Keratinocyte (primary cell): ENCODE data around the gene STK11IP. TPM values are rescaled to one million over a fixed set of nuclear protein-coding genes. Genes with fewer than 3 reads are reported as not detected.

ENCODE experiments used
- DNase-seq: peaks from one replicate; pipeline ENCODE4 v3.0.0-alpha.2; 2011; ENCODE audit warnings: low read depth, missing footprints, low spot score
- FAIRE-seq: peaks from 2 replicates; lab custom pipeline; 2011; peaks lifted over from hg19 to GRCh38; lab: Jason Lieb, UNC
- H2AFZ ChIP-seq: 2 replicates; pipeline ENCODE4 v1.6.0; 2012; ENCODE audit warnings: low read length, control low read depth, inconsistent platforms; ENCODE audit not compliant: control insufficient read depth
- H3K27ac ChIP-seq: 2 replicates; pipeline ENCODE4 v1.5.1; 2011; ENCODE audit warnings: low read length; ENCODE audit not compliant: control insufficient read depth, insufficient read depth
- H3K27me3 ChIP-seq: 3 replicates; pipeline ENCODE4 v1.6.0; 2011; ENCODE audit warnings: low read length; ENCODE audit not compliant: control insufficient read depth, insufficient read depth; ENCODE audit errors: extremely low read depth
- H3K36me3 ChIP-seq, 2 experiments: 2 replicates in 1 of 2; 3 replicates in 1 of 2; pipeline ENCODE4 v1.5.1; 2011; ENCODE audit warnings: low read length in 2 of 2, mild to moderate bottlenecking in 1 of 2; ENCODE audit not compliant: control insufficient read depth in 2 of 2, insufficient read depth in 2 of 2; ENCODE audit errors: extremely low read depth in 1 of 2
- H3K4me1 ChIP-seq: 3 replicates; pipeline ENCODE4 v1.5.1; 2011; ENCODE audit warnings: low read length; ENCODE audit not compliant: control insufficient read depth, insufficient read depth; ENCODE audit errors: extremely low read depth
- H3K4me2 ChIP-seq: 3 replicates; pipeline ENCODE4 v1.6.0; 2011; ENCODE audit warnings: low read depth, low read length; ENCODE audit not compliant: control insufficient read depth, insufficient read depth; ENCODE audit errors: extremely low read depth
- H3K4me3 ChIP-seq, 3 experiments: fragments of 200-600 bp in 1 of 3; sonication (generic) in 1 of 3; 2 replicates in 2 of 3; 3 replicates in 1 of 3; pipeline ENCODE4 v1.5.1; 2011 to 2016; ENCODE audit warnings: low read length in 3 of 3, mild to moderate bottlenecking in 3 of 3, control low read depth in 2 of 3, inconsistent platforms in 1 of 3, low read depth in 1 of 3, mixed read lengths in 1 of 3, mixed run types in 1 of 3, moderate library complexity in 1 of 3; ENCODE audit not compliant: control insufficient read depth in 2 of 3, insufficient read depth in 2 of 3; ENCODE audit errors: extremely low read depth in 1 of 3
- H3K79me2 ChIP-seq: 2 replicates; pipeline ENCODE4 v1.6.0; 2012; ENCODE audit warnings: low read length; ENCODE audit not compliant: control insufficient read depth, insufficient read depth
- H3K9ac ChIP-seq: 3 replicates; pipeline ENCODE4 v1.6.0; 2011; ENCODE audit warnings: low read length; ENCODE audit not compliant: control insufficient read depth, insufficient read depth; ENCODE audit errors: extremely low read depth
- H3K9me1 ChIP-seq: 3 replicates; pipeline ENCODE4 v1.6.0; 2011; ENCODE audit warnings: low read length; ENCODE audit not compliant: control insufficient read depth, insufficient read depth; ENCODE audit errors: extremely low read depth
- H3K9me3 ChIP-seq: 2 replicates; pipeline ENCODE4 v1.5.1; 2012; ENCODE audit warnings: low read depth, low read length; ENCODE audit not compliant: control insufficient read depth
- H4K20me1 ChIP-seq: 3 replicates; pipeline ENCODE4 v1.6.0; 2011; ENCODE audit warnings: low read length; ENCODE audit not compliant: control insufficient read depth, insufficient read depth; ENCODE audit errors: extremely low read depth
- EZH2 ChIP-seq: IDR thresholded peaks from one replicate; pipeline ENCODE4 v1.6.1; 2012; ENCODE audit warnings: inconsistent platforms, mild to moderate bottlenecking, low read length, moderate library complexity
- dilution Hi-C: fragments of 300-500 bp; cut with MboI; formaldehyde crosslinking; loops from one replicate; pipeline ENCODE4 v1.7.0; 2020; ENCODE audit warnings: low sequenced_read_pairs; ENCODE audit not compliant: extremely low pct_ligation_motif_present
- polyA plus RNA-seq, 5 experiments: library from polyadenylated mRNA; depleted of rRNA in 3 of 5; stranded (reverse) in 3 of 5; stranded (forward) in 1 of 5; unstranded in 1 of 5; fragments of >200 nt; gene quantifications; 1 replicate in 1 of 5; 2 replicates in 3 of 5; 3 replicates in 1 of 5; pipeline versions ENCODE4 v1.2.1 to v1.2.3, GENCODE V29; 2011 to 2012; ENCODE audit warnings: missing spikeins in 2 of 5, low read depth in 1 of 5, low replicate concordance in 1 of 5
- TF ChIP-seq, protein P1 (sequence below), 3 experiments: IDR thresholded peaks in 1 of 3; conservative IDR thresholded peaks in 1 of 3; optimal IDR thresholded peaks in 1 of 3; 2 replicates in 2 of 3; 3 replicates in 1 of 3; pipeline versions ENCODE3 to v1.5.1; 2011; ENCODE audit warnings: low read length in 3 of 3, mild to moderate bottlenecking in 3 of 3, moderate library complexity in 2 of 3, control low read depth in 1 of 3, inconsistent platforms in 1 of 3; ENCODE audit not compliant: insufficient read depth in 2 of 3; ENCODE audit errors: extremely low read depth in 1 of 3

STK11IP gene
- polyA plus RNA-seq, 1 donor (not counting 4 experiments of a cell fraction or from before 2014, with no cell fraction given) = 10.0 TPM

DNA sequence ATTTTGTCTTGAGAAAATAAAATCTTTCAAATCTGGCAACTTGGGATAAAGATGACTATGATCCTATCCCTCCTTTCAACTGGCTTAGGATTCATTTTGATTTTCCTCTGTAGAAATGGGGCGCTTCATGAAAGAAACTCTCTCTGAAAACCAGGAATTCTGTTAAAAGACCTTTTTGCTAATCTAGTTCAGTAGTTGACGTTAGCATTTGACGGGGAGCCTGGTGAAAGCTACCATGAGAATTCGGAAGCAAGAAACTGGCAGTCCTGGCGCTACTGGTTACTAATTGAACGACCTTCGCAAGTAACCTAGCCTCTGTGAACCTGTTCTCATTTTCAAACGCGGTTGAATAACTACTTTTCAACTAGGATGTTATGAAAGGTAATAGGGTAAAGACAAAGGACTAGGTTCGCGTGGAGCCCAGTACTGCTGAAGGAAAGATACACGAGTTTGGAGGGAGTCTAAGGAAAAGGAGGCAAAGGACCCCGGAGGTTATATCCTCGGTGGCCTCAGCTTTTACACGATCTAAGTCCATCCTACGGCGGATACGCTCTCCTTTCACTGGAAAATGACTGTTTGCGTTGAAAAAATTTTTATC is 604 bp upstream of the STK11IP start:
- Histone ChIP-seq H3K9ac (peak overlapping the region; percentile 90), H4K20me1 (no peaks in the 10 kb centered on the region), H3K4me2 (peak overlapping the region; percentile 100), H2AFZ (peak overlapping the region; percentile 84), H3K79me2 (peaks cover 3% of the 10 kb centered on the region), H3K27ac (peak overlapping the region; percentile 93), H3K36me3 (peaks cover 4 to 7% of the 10 kb centered on the region in 2 experiments), H3K9me1 (no peaks in the 10 kb centered on the region), H3K9me3 (no peaks in the 10 kb centered on the region), H3K27me3 (no peaks in the 10 kb centered on the region), H3K4me1 (peaks cover 8% of the 10 kb centered on the region), H3K4me3 (peak overlapping the region; percentile 68 to 99 (median 91))
- TF ChIP-seq, protein P1, sequence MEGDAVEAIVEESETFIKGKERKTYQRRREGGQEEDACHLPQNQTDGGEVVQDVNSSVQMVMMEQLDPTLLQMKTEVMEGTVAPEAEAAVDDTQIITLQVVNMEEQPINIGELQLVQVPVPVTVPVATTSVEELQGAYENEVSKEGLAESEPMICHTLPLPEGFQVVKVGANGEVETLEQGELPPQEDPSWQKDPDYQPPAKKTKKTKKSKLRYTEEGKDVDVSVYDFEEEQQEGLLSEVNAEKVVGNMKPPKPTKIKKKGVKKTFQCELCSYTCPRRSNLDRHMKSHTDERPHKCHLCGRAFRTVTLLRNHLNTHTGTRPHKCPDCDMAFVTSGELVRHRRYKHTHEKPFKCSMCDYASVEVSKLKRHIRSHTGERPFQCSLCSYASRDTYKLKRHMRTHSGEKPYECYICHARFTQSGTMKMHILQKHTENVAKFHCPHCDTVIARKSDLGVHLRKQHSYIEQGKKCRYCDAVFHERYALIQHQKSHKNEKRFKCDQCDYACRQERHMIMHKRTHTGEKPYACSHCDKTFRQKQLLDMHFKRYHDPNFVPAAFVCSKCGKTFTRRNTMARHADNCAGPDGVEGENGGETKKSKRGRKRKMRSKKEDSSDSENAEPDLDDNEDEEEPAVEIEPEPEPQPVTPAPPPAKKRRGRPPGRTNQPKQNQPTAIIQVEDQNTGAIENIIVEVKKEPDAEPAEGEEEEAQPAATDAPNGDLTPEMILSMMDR (optimal IDR thresholded peaks at IDR 0.05 in 1 of 3, IDR thresholded peaks at IDR 0.05 in 1 of 3, conservative IDR thresholded peaks at IDR 0.05 in 1 of 3; ENCODE audit: extremely low read depth in 1 of 3, insufficient read depth in 2 of 3, low read length in 3 of 3) = no peak
- no peak for TF ChIP-seq EZH2
- dilution Hi-C loops = no loop called here
- DNase-seq (no peak), FAIRE-seq (peak; percentile 5)

DNA sequence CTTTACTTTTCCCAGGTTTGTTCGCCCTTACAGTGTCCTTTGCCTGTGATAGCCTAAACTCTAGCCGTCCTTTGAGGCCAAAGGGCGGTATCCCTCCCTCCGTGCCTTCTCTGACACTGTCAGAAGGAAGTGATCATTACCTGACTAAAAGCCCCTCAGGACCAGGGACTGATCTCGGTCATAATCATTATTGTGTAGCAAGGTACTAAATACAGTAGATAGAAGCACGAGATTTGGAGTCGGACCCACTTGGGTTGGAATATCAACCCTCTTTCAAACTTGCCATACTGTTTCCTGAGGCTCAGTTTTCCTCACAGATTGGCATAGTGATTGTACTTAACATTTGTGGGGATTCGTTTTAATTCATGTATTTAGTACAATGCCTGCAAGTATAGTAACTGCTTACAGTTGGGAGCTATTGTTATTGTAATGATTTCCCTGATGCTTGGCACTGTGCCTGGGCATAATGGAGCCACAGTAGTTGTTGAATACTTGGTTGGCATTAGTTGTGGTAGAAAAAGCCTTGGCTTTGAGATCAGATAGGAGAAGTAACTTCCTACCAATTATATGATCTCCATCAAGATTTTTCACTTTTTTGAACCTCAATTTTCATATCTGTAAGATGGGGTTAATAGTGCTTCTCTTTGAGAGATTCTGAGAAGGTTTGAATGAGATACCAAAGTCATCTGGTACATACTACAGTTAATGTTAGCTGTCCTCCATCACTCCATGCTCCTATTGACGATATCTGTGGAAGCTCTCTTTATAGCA is 836 bp downstream of the STK11IP start:
- dilution Hi-C loops = no loop called here
- Histone ChIP-seq H3K27me3 (no peaks in the 10 kb centered on the region), H3K4me1 (peaks cover 8% of the 10 kb centered on the region), H3K36me3 (peaks cover 7 to 9% of the 10 kb centered on the region in 2 experiments), H3K79me2 (peaks cover 3% of the 10 kb centered on the region), H3K9me3 (no peaks in the 10 kb centered on the region), H3K27ac (peak overlapping the region; percentile 93), H3K4me3 (peak overlapping the region; percentile 68 to 99 (median 91)), H2AFZ (peak overlapping the region; percentile 99), H3K4me2 (peak overlapping the region; percentile 100), H3K9ac (peak overlapping the region; percentile 90), H4K20me1 (no peaks in the 10 kb centered on the region), H3K9me1 (no peaks in the 10 kb centered on the region)
- FAIRE-seq = no peak
- DNase-seq = no peak
- TF ChIP-seq EZH2 = no peak
- TF ChIP-seq, protein P1 (optimal IDR thresholded peaks at IDR 0.05 in 1 of 3, IDR thresholded peaks at IDR 0.05 in 1 of 3, conservative IDR thresholded peaks at IDR 0.05 in 1 of 3; ENCODE audit: extremely low read depth in 1 of 3, insufficient read depth in 2 of 3, low read length in 3 of 3) = no peak
